Activated effector memory CD4-positive, alpha-beta T cell treated with Interleukin-2 at 50 U/mL for 16 hours (primary cell): ENCODE measurements around the gene CAMTA1.

Experiments used
- DNase-seq: peaks from one replicate; pipeline ENCODE4 v3.0.0-alpha.2; 2020

Gene CAMTA1

GRCh38 chr1:6989212-6990159 is 204.2 kb downstream of the CAMTA1 start:
- DNase-seq: no peak

GRCh38 chr1:6991266-6991665 is 206.0 kb downstream of the CAMTA1 start:
- no peak for DNase-seq

GRCh38 chr1:6995789-6996188 is 210.5 kb downstream of the CAMTA1 start:
- no peak for DNase-seq

- no peak for DNase-seq
Measured at GRCh38 chr1:6996371-6996770, 211.1 kb downstream of the CAMTA1 start.

GRCh38 chr1:6996866-6997265 is 211.6 kb downstream of the CAMTA1 start:
- DNase-seq: no peak

GRCh38 chr1:6998267-6998666 is 213.0 kb downstream of the CAMTA1 start:
- DNase-seq: no peak

- DNase-seq: no peak
Measured at GRCh38 chr1:6999826-7000225, 214.6 kb downstream of the CAMTA1 start.

- no peak for DNase-seq
Measured at GRCh38 chr1:7000720-7001119, 215.5 kb downstream of the CAMTA1 start.

- no peak for DNase-seq
Measured at GRCh38 chr1:7002728-7003127, 217.5 kb downstream of the CAMTA1 start.

GRCh38 chr1:7003676-7004075 is 218.4 kb downstream of the CAMTA1 start:
- no peak for DNase-seq

GRCh38 chr1:7004181-7004580 is 218.9 kb downstream of the CAMTA1 start:
- DNase-seq: no peak

- DNase-seq: no peak
Measured at GRCh38 chr1:7005762-7006161, 220.5 kb downstream of the CAMTA1 start.

GRCh38 chr1:7006996-7007871 is 222.0 kb downstream of the CAMTA1 start:
- DNase-seq: no peak

- no peak for DNase-seq
Measured at GRCh38 chr1:7007902-7008301, 222.6 kb downstream of the CAMTA1 start.

- DNase-seq: no peak
Measured at GRCh38 chr1:7008331-7008730, 223.1 kb downstream of the CAMTA1 start.

- no peak for DNase-seq
Measured at GRCh38 chr1:7008975-7009740, 223.9 kb downstream of the CAMTA1 start.

- DNase-seq: no peak
Measured at GRCh38 chr1:7009741-7010525, 224.7 kb downstream of the CAMTA1 start.

GRCh38 chr1:7010534-7011200 is 225.4 kb downstream of the CAMTA1 start:
- DNase-seq: no peak

- no peak for DNase-seq
Measured at GRCh38 chr1:7011826-7012225, 226.6 kb downstream of the CAMTA1 start.

- DNase-seq: no peak
Measured at GRCh38 chr1:7012461-7012924, 227.2 kb downstream of the CAMTA1 start.
